GM12878 (cell line): Measurements from ENCODE around the gene RNASEH2B. TPM values are rescaled to one million over a fixed set of nuclear protein-coding genes. Genes with fewer than 3 reads are reported as not detected.

Experiments
- ATF7 ChIP-seq: fragments of 450-650 bp; IDR thresholded peaks from 2 replicates; pipeline ENCODE4 v1.6.1; 2016; ENCODE audit warnings: low read depth, mild to moderate bottlenecking
- BCLAF1 ChIP-seq: fragments of 450-650 bp; IDR thresholded peaks from 2 replicates; pipeline ENCODE4 v1.6.1; 2017; ENCODE audit warnings: antibody characterized with exemption, mild to moderate bottlenecking, moderate library complexity
- CHD1 ChIP-seq: IDR thresholded peaks from 2 replicates; pipeline ENCODE4 v1.6.1; 2012; ENCODE audit warnings: low read depth, low read length, improper control_type of control experiment
- CHD4 ChIP-seq: fragments of 200-600 bp; sonication (generic); IDR thresholded peaks from 2 replicates; pipeline ENCODE4 v1.6.1; 2016; ENCODE audit warnings: mild to moderate bottlenecking
- CTCF ChIP-seq, 3 experiments: IDR thresholded peaks in 2 of 3; conservative IDR thresholded peaks in 1 of 3; 2 replicates each; pipeline ENCODE4 v1.5.1; 2011; ENCODE audit warnings: low read depth in 3 of 3, low read length in 3 of 3, mild to moderate bottlenecking in 3 of 3, control low read depth in 2 of 3, moderate library complexity in 2 of 3, inconsistent platforms in 1 of 3, mixed read lengths in 1 of 3; ENCODE audit not compliant: control insufficient read depth in 2 of 3, insufficient read depth in 1 of 3; ENCODE audit errors: extremely low read depth in 1 of 3
- EED ChIP-seq: sonication (generic); IDR thresholded peaks from 2 replicates; pipeline ENCODE4 v1.6.1; 2016; ENCODE audit warnings: antibody characterized with exemption, low read depth
- FOXK2 ChIP-seq: fragments of 450-650 bp; IDR thresholded peaks from 2 replicates; pipeline ENCODE4 v1.6.1; 2017; ENCODE audit warnings: mild to moderate bottlenecking, moderate library complexity
- GABPA ChIP-seq: IDR thresholded peaks from 2 replicates; pipeline ENCODE4 v1.6.1; 2014; ENCODE audit warnings: antibody characterized with exemption, low read depth, mild to moderate bottlenecking, inconsistent platforms
- JUNB ChIP-seq: IDR thresholded peaks from 2 replicates; pipeline ENCODE4 v1.6.1; 2016; ENCODE audit warnings: antibody characterized with exemption, mild to moderate bottlenecking
- MEF2A ChIP-seq: IDR thresholded peaks from 2 replicates; pipeline ENCODE4 v1.6.1; 2011; ENCODE audit warnings: low read depth, mild to moderate bottlenecking, low read length, moderate library complexity; ENCODE audit not compliant: insufficient read depth
- MTA2 ChIP-seq: fragments of 450-650 bp; IDR thresholded peaks from 2 replicates; pipeline ENCODE4 v1.6.1; 2016; ENCODE audit warnings: low read depth, mild to moderate bottlenecking, moderate library complexity
- NR2C1 ChIP-seq: fragments of 450-650 bp; IDR thresholded peaks from 2 replicates; pipeline ENCODE4 v1.6.1; 2017; ENCODE audit warnings: antibody characterized with exemption, mild to moderate bottlenecking, moderate library complexity
- POU2F2 ChIP-seq: IDR thresholded peaks from 3 replicates; pipeline ENCODE4 v1.6.1; 2011; ENCODE audit warnings: low read depth, mild to moderate bottlenecking, low read length, borderline replicate concordance
- RAD51 ChIP-seq: fragments of 450-650 bp; IDR thresholded peaks from 2 replicates; pipeline ENCODE4 v1.6.1; 2016; ENCODE audit warnings: moderate library complexity, mild to moderate bottlenecking, inconsistent platforms
- RBBP5 ChIP-seq: fragments of 200-600 bp; sonication (generic); conservative IDR thresholded peaks from 2 replicates; pipeline ENCODE4 v1.6.1; 2016
- SMAD1 ChIP-seq: fragments of 450-650 bp; IDR thresholded peaks from 2 replicates; pipeline ENCODE4 v1.6.1; 2018; ENCODE audit warnings: mild to moderate bottlenecking, low read depth; ENCODE audit not compliant: partially characterized antibody
- TCF3 ChIP-seq: IDR thresholded peaks from 2 replicates; pipeline ENCODE4 v1.6.1; 2012; ENCODE audit warnings: low read depth, mild to moderate bottlenecking, low read length, borderline replicate concordance; ENCODE audit not compliant: insufficient read depth
- WRNIP1 ChIP-seq: IDR thresholded peaks from 2 replicates; pipeline ENCODE4 v1.6.1; 2011; ENCODE audit warnings: low read depth, low read length, improper control_type of control experiment, borderline replicate concordance
- YBX1 ChIP-seq: fragments of 450-650 bp; IDR thresholded peaks from 2 replicates; pipeline ENCODE4 v1.6.1; 2016; ENCODE audit warnings: antibody characterized with exemption
- ZNF24 ChIP-seq: fragments of 450-650 bp; IDR thresholded peaks from 2 replicates; pipeline ENCODE4 v1.6.1; 2017; ENCODE audit warnings: antibody characterized with exemption, mild to moderate bottlenecking
- ZNF384 ChIP-seq: IDR thresholded peaks from 2 replicates; pipeline ENCODE4 v1.6.1; 2012; ENCODE audit warnings: low read depth, mild to moderate bottlenecking, low read length, improper control_type of control experiment, borderline replicate concordance
- ZNF622 ChIP-seq: fragments of 450-650 bp; IDR thresholded peaks from 2 replicates; pipeline ENCODE4 v1.6.1; 2017; ENCODE audit warnings: mild to moderate bottlenecking, inconsistent platforms
- polyA plus RNA-seq, 11 experiments: library from polyadenylated mRNA; depleted of rRNA in 4 of 11; unstranded in 6 of 11; stranded (reverse) in 5 of 11; fragments of >200 nt; fragmentation: Nextera tagmentation in 4 of 11; fragmentation: Illumina TruSeq in 1 of 11; extraction: Ambion mirVana in 4 of 11; extraction: Trizol in 1 of 11; gene quantifications; 1 replicate in 1 of 11; 2 replicates in 10 of 11; pipeline versions ENCODE4 v1.2.1 to v1.2.3, GENCODE V29; 2011 to 2016; ENCODE audit warnings: inconsistent platforms in 2 of 11, missing spikeins in 2 of 11, low read depth in 1 of 11
- total RNA-seq, 4 experiments: library from RNA; depleted of rRNA in 3 of 4; stranded (reverse); fragments of >200 nt in 3 of 4; fragmentation: Illumina TruSeq in 1 of 4; extraction: Trizol in 1 of 4; gene quantifications; 2 replicates each; pipeline versions ENCODE4 v1.2.1 to v1.2.3, GENCODE V29; 2013 to 2021
- TF ChIP-seq, protein P1 (sequence below): IDR thresholded peaks from 2 replicates; pipeline ENCODE4 v1.6.1; 2011; ENCODE audit warnings: borderline replicate concordance, low read depth, mild to moderate bottlenecking, moderate library complexity, low read length; ENCODE audit not compliant: insufficient read depth, poor library complexity, severe bottlenecking

Gene RNASEH2B
- total and polyA plus RNA-seq, 10 of the 15 experiments (the other 5 are each of a cell fraction or from before 2014, with no cell fraction given) = 64.9 to 148 (median 97.3) TPM

GRCh38 chr13:50909605-50910484 lies at the start of gene RNASEH2B (continued):
- peak; percentile 38; the same call in 1 of the 2 replicates for TF ChIP-seq BCLAF1
- no peak for TF ChIP-seq JUNB
- no peak for TF ChIP-seq RAD51
- no peak for TF ChIP-seq ZNF622
- TF ChIP-seq POU2F2 = peak; percentile 49; the same call in 1 of the 3 replicates
- TF ChIP-seq, protein P1, sequence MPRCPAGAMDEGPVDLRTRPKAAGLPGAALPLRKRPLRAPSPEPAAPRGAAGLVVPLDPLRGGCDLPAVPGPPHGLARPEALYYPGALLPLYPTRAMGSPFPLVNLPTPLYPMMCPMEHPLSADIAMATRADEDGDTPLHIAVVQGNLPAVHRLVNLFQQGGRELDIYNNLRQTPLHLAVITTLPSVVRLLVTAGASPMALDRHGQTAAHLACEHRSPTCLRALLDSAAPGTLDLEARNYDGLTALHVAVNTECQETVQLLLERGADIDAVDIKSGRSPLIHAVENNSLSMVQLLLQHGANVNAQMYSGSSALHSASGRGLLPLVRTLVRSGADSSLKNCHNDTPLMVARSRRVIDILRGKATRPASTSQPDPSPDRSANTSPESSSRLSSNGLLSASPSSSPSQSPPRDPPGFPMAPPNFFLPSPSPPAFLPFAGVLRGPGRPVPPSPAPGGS = no peak
- TF ChIP-seq RBBP5 = 0 out of 2 replicates have a peak, but pooled peaks have one; percentile 44
- no peak for TF ChIP-seq CTCF (IDR thresholded peaks at IDR 0.05 in 2 of 3, conservative IDR thresholded peaks at IDR 0.05 in 1 of 3; ENCODE audit: control insufficient read depth in 2 of 3, extremely low read depth in 1 of 3, insufficient read depth in 1 of 3, low read depth in 3 of 3, low read length in 3 of 3)
- TF ChIP-seq ZNF24 = 0 out of 2 replicates have a peak, but pooled peaks have one; percentile 26
- TF ChIP-seq YBX1 = no peak
- no peak for TF ChIP-seq ZNF384
- peak; percentile 10; the same call in 1 of the 2 replicates for TF ChIP-seq TCF3
- TF ChIP-seq MEF2A = no peak
- TF ChIP-seq MTA2 = 0 out of 2 replicates have a peak, but pooled peaks have one; percentile 10
- peak; percentile 78 for TF ChIP-seq FOXK2
- TF ChIP-seq ATF7 = peak; percentile 68; the same call in 1 of the 2 replicates
- peak; percentile 74; the same call in 1 of the 2 replicates for TF ChIP-seq CHD1
- TF ChIP-seq WRNIP1 = no peak
- TF ChIP-seq GABPA = no peak
- TF ChIP-seq EED = no peak
- TF ChIP-seq CHD4 = no peak
- no peak for TF ChIP-seq SMAD1
- TF ChIP-seq NR2C1 = 0 out of 2 replicates have a peak, but pooled peaks have one; percentile 39
